ENCODE measurements around the gene SNRNP70.
"Not testable (repeated sequence)": the region's sequence is repeated elsewhere in the genome, so short reads cannot be mapped to it uniquely, and the experiment has no call there.

SNRNP70 gene

DNA sequence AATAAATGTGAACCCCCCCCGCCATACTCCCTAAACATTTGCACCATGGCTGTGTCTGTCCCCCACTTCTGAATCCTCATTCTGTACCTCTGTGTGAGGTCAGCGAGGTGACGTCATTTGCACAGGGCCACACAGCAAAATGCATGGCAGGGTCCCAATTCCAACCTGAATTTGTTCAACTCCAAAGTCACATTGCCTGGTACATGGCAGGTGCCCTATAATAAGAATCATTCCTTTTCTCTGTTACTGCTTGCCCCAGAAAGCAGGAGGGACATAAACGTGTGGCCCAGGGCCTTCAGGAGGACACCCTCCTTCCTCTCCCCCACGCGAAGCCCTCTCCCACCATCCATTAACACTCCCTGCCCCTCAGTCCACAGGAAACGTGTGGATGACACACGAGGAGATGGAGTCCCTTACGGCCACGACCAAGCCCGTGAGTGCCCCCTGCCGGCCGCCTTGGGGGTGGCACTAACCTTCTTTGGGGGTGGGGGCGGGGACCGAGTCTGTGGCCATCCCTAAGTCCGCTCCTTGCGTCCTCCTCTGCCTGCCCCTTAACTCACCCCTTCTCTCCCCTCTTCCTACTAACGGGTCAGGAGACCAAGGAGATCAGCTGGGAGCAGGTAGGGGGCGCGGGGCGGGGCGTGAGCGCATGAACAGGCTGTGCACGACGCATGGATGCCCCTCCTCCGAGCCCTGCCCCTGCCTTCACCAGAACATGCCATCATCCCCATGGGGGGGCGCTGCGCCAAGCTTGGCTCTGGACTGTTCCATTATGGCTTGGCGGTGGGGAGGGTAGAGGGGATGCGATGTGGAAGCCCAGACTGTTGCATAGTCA lies 60.5 kb downstream of the SNRNP70 start:
- peak overlapping the region in 3 of 10 experiments; percentile 17 to 37 (median 36); a peak in 4 of 20 replicates for H3K4me3 ChIP-seq
- peak overlapping the region in 2 of 11 experiments; percentile 14 to 22; a peak in 2 of 22 replicates for H3K9ac ChIP-seq
- no peak overlapping the region; a peak in 1 of 22 replicates for H3K27ac ChIP-seq
- peaks cover 0 to 3% (median 0%) of the 10 kb centered on the region in 11 experiments; a peak in 2 of 22 replicates for H4K20me1 ChIP-seq
- TF ChIP-seq Cebpa-rat (IDR thresholded peaks at IDR 0.05): no peak
- H3K36me3 ChIP-seq: no peaks in the 10 kb centered on the region
- H3K9me3 ChIP-seq (replicated peaks in 1 of 11): no peaks in the 10 kb centered on the region
- no peaks in the 10 kb centered on the region for H3K27me3 ChIP-seq
- peaks cover 28 to 65% (median 60%) of the 10 kb centered on the region in 10 experiments for H3K4me1 ChIP-seq
- peak overlapping the region; percentile 23 to 84 (median 63) for H3K4me2 ChIP-seq

DNA sequence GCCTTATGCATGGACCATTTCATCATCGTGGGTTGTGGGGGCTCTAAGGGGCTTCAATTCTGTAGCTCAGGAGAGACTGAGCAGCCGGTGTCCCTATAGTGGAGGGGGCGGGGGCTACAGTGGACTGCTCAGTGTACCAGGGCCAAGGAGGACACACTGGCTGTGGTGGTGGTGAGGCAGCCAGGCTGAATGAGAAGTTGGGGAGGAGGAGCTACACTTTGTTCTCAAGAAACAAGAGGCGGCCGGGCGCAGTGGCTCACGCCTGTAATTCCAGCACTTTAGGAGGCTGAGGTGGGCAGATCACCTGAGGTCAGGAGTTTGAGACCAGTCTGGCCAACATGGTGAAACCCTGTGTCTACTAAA lies 61.1 kb downstream of the SNRNP70 start:
- not testable (repeated sequence) for H3K27me3 ChIP-seq; H3K36me3 ChIP-seq; H3K27ac ChIP-seq; H3K9me3 ChIP-seq (replicated peaks in 1 of 11); H3K9ac ChIP-seq; H4K20me1 ChIP-seq
- peak overlapping the region; percentile 23 to 84 (median 63); a peak in 21 of 22 replicates for H3K4me2 ChIP-seq
- H3K4me1 ChIP-seq: peaks cover 28 to 65% (median 60%) of the 10 kb centered on the region in 10 experiments
- peak overlapping the region in 1 of 10 experiments; percentile 37; a peak in 2 of 20 replicates for H3K4me3 ChIP-seq

- Histone ChIP-seq H3K36me3 (no peaks in the 10 kb centered on the region), H3K4me3 (peak overlapping the region in 2 of 10 experiments; percentile 75 to 78; a peak in 3 of 20 replicates), H4K20me1 (peaks cover 0 to 5% (median 0%) of the 10 kb centered on the region in 11 experiments; a peak in 2 of 22 replicates), H3K9me3 (replicated peaks in 1 of 11) (no peaks in the 10 kb centered on the region), H3K9ac (peak overlapping the region in 2 of 11 experiments; percentile 39 to 85; a peak in 1 of 22 replicates), H3K4me1 (peaks cover 42 to 66% (median 58%) of the 10 kb centered on the region in 10 experiments), H3K27me3 (no peaks in the 10 kb centered on the region; a peak in 1 of 22 replicates), H3K4me2 (peak overlapping the region; percentile 94 to 100 (median 99); a peak in 21 of 22 replicates), H3K27ac (no peak overlapping the region)
- TF ChIP-seq Cebpa-rat (IDR thresholded peaks at IDR 0.05): no peak
These were observed 62.9 kb downstream of the SNRNP70 start for GRCh38 chr19:49148044-49148682.

DNA sequence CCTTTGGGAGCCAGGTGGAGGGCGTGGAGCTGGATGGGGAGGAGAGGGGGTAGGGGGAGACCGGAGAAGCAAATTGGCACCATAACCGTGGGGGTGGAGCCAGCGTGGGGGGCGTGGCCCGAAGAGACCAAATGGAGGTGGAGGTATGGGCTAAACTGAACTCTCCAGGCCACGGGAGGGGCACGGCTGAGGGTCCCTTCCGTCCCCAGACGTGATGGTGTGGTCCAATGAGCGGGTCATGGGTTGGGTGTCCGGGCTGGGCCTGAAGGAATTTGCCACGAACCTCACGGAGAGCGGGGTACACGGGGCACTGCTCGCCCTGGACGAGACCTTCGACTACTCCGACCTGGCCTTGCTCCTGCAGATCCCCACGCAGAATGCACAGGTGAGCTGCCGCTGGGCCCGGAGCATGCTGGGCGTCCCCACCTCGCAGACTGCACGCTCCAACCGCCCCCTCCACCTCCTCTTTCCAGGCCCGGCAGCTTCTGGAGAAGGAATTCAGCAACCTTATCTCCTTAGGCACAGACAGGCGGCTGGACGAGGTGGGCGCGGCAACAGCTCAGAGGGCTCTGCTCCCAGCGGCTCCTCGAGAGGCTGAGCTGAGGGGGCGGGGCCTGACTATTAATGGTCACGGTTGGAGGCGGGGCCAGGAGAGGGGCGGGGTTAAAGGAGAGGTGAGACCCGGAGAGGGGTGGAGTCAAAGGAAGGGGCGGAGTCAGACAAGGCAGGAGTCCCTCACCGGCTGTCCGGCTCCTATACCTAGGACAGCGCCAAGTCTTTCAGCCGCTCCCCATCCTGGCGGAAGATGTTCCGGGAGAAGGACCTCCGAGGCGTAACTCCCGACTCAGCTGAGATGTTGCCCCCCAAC lies 63.8 kb downstream of the SNRNP70 start:
- H3K9ac ChIP-seq: peak overlapping the region; percentile 79 to 91 (median 86)
- peaks cover 0 to 5% (median 0%) of the 10 kb centered on the region in 11 experiments; a peak in 2 of 22 replicates for H4K20me1 ChIP-seq
- peak overlapping the region; percentile 94 to 100 (median 99) for H3K4me2 ChIP-seq
- peak overlapping the region; percentile 70 to 86 (median 76) for H3K4me3 ChIP-seq
- no peak for TF ChIP-seq Cebpa-rat (IDR thresholded peaks at IDR 0.05)
- H3K36me3 ChIP-seq: no peaks in the 10 kb centered on the region
- no peaks in the 10 kb centered on the region for H3K9me3 ChIP-seq (replicated peaks in 1 of 11)
- peak overlapping the region in 10 of 11 experiments; percentile 77 to 90 (median 84); a peak in 20 of 22 replicates for H3K27ac ChIP-seq
- peaks cover 50 to 70% (median 64%) of the 10 kb centered on the region in 10 experiments for H3K4me1 ChIP-seq
- H3K27me3 ChIP-seq: no peaks in the 10 kb centered on the region; a peak in 1 of 22 replicates

DNA sequence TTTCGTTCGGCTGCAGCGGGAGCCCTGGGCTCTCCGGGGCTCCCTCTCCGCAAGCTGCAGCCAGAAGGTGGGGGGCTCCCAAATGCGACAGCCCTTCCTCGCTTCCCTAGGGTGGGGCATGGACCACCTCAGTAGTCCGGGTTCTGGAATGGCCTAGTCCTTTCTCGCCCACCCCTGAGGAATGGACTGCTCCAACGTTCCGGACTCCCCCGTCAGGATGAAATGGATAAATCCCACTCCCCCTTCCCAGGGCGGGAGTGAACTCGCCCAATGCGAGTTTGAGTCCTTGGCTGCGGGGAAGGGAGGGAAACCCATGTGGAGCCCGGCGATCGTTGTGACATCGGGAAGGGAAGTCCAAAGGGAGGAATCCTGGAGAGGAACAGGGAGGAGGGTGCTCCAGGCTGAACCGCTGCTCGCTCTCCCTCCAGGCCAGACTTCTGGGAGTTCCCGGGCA lies 64.4 kb downstream of the SNRNP70 start:
- H3K9ac ChIP-seq: peak overlapping the region; percentile 79 to 91 (median 86)
- H3K27me3 ChIP-seq: no peaks in the 10 kb centered on the region; a peak in 1 of 22 replicates
- H3K9me3 ChIP-seq (replicated peaks in 1 of 11): no peaks in the 10 kb centered on the region
- H4K20me1 ChIP-seq: peaks cover 0 to 5% (median 0%) of the 10 kb centered on the region in 11 experiments; a peak in 2 of 22 replicates
- H3K4me2 ChIP-seq: peak overlapping the region; percentile 94 to 100 (median 99)
- peak overlapping the region; percentile 70 to 86 (median 76) for H3K4me3 ChIP-seq
- H3K4me1 ChIP-seq: peaks cover 50 to 75% (median 70%) of the 10 kb centered on the region in 10 experiments
- no peaks in the 10 kb centered on the region for H3K36me3 ChIP-seq
- TF ChIP-seq Cebpa-rat (IDR thresholded peaks at IDR 0.05): no peak
- H3K27ac ChIP-seq: peak overlapping the region; percentile 66 to 90 (median 83); a peak in 21 of 22 replicates

- H3K27me3 ChIP-seq: no peaks in the 10 kb centered on the region; a peak in 1 of 22 replicates
- no peaks in the 10 kb centered on the region for H3K36me3 ChIP-seq
- peak overlapping the region; percentile 79 to 91 (median 86) for H3K9ac ChIP-seq
- no peak for TF ChIP-seq Cebpa-rat (IDR thresholded peaks at IDR 0.05)
- H3K4me2 ChIP-seq: peak overlapping the region; percentile 94 to 100 (median 99)
- H4K20me1 ChIP-seq: peaks cover 0 to 5% (median 0%) of the 10 kb centered on the region in 11 experiments; a peak in 2 of 22 replicates
- H3K27ac ChIP-seq: peak overlapping the region; percentile 66 to 90 (median 83); a peak in 21 of 22 replicates
- peak overlapping the region; percentile 70 to 86 (median 76) for H3K4me3 ChIP-seq
- H3K9me3 ChIP-seq (replicated peaks in 1 of 11): no peaks in the 10 kb centered on the region
- H3K4me1 ChIP-seq: peaks cover 49 to 79% (median 73%) of the 10 kb centered on the region in 10 experiments
These were observed 65.1 kb downstream of the SNRNP70 start for GRCh38 chr19:49150106-49150943.

DNA sequence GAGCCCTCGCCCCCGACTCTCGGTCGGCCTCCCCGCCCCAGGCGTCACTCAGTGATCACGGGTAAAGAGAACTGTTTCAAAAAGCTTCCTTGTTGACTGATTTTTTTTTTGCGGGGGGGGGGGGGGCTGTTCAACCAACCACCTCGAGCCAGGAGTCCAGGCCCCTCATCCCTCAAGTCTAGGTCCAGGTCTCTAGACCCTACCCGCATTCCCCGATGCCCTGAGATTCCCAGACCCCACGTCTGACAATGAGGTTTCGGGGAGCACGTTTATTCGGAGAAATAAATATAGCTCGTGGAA lies 65.6 kb downstream of the SNRNP70 start:
- TF ChIP-seq Cebpa-rat (IDR thresholded peaks at IDR 0.05): no peak
- Histone ChIP-seq H3K27me3 (peaks cover 0 to 5% (median 0%) of the 10 kb centered on the region in 11 experiments; a peak in 2 of 22 replicates), H3K4me2 (peak overlapping the region; percentile 94 to 100 (median 99)), H3K4me1 (peaks cover 44 to 79% (median 73%) of the 10 kb centered on the region in 10 experiments), H4K20me1 (peaks cover 0 to 5% (median 0%) of the 10 kb centered on the region in 11 experiments; a peak in 2 of 22 replicates), H3K9me3 (replicated peaks in 1 of 11) (no peaks in the 10 kb centered on the region), H3K9ac (peak overlapping the region; percentile 79 to 91 (median 86)), H3K36me3 (no peaks in the 10 kb centered on the region), H3K27ac (peak overlapping the region; percentile 66 to 90 (median 83); a peak in 19 of 22 replicates), H3K4me3 (peak overlapping the region; percentile 70 to 86 (median 76))
